Measurements from ENCODE around the gene SLAIN1.

DNA sequence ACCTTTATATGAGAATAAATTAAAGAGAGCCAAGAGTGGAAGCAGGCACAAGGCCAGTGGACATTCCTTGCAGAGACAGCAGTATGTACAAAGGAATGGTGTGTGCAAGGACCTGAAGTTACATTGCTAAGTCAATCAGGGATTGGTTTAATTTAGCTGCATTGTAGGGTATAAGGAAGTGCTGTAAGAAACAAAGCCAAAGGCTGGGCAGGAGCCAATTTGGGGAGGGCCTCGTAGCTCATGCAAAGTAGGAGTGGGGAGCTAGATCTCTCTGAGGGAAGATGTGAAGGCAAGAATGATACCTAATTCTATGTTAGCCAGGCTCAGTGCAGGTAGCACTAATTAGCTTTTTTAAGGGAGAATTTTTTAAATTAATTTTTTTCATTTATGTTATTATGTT is 76.7 kb downstream of the SLAIN1 start:
- TF ChIP-seq TAF7 (optimal IDR thresholded peaks at IDR 0.05; ENCODE audit: borderline replicate concordance, low read depth, low read length): no peak
- TF ChIP-seq RAD21 (IDR thresholded peaks at IDR 0.05 in 1 of 2, conservative IDR thresholded peaks at IDR 0.05 in 1 of 2; ENCODE audit: low read depth in 2 of 2, low read length in 2 of 2): no peak
- TF ChIP-seq TAF1 (IDR thresholded peaks at IDR 0.05; ENCODE audit: low read depth, low read length): no peak
- no peak for TF ChIP-seq CTCF (IDR thresholded peaks at IDR 0.05; ENCODE audit: control extremely low read depth in 1 of 3, insufficient read depth in 1 of 3, low read depth in 1 of 3, low read length in 3 of 3)
- TF ChIP-seq ATF3 (IDR thresholded peaks at IDR 0.05; ENCODE audit: insufficient read depth, low read depth, low read length): no peak
- no peak for TF ChIP-seq BRCA1 (IDR thresholded peaks at IDR 0.05; ENCODE audit: low read depth, low read length)
- no peak for TF ChIP-seq CHD1 (IDR thresholded peaks at IDR 0.05; ENCODE audit: low read depth, low read length)
- no peak for TF ChIP-seq MAX (IDR thresholded peaks at IDR 0.05)
- TF ChIP-seq TBP (IDR thresholded peaks at IDR 0.05; ENCODE audit: low read depth, low read length): no peak
- TF ChIP-seq MAFK (IDR thresholded peaks at IDR 0.05; ENCODE audit: low read depth, low read length): no peak

Data from H1 (cell line).